ENCODE data around the gene MLPH. TPM values are rescaled to one million over a fixed set of nuclear protein-coding genes. Genes with fewer than 3 reads are reported as not detected.

Gene MLPH
- total and polyA plus RNA-seq, 2 of the 4 experiments (the other 2 are of a cell fraction), result 13.8 to 21.6 TPM

- Histone ChIP-seq H3K4me1 (ENCODE audit: control insufficient read depth, insufficient read depth, low read length) (peaks cover 35% of the 10 kb centered on the region), H3K9ac (ENCODE audit: low read depth, low read length) (no peak overlapping the region), H4K20me1 (ENCODE audit: insufficient read depth, low read length) (no peaks in the 10 kb centered on the region), H3K4me2 (ENCODE audit: low read depth, low read length) (no peak overlapping the region), H3K4me3 (ENCODE audit: insufficient read depth, low read depth, low read length) (no peak overlapping the region), H3K56ac (ENCODE audit: extremely low read depth, insufficient read depth, low read length) (peak overlapping the region; percentile 3; the same call in 1 of the 2 replicates), H3K79me1 (ENCODE audit: low read depth in 1 of 2, low read length in 2 of 2) (peaks cover 6 to 43% of the 10 kb centered on the region in 2 experiments; a peak in 3 of 4 replicates), H3K27me3 (ENCODE audit: control insufficient read depth, insufficient read depth, low read length) (no peaks in the 10 kb centered on the region), H2AFZ (replicated peaks; ENCODE audit: low read length, poor library complexity) (no peak overlapping the region), H4K91ac (ENCODE audit: insufficient read depth, low read depth, low read length) (peak overlapping the region; percentile 91), H3K23ac (ENCODE audit: low read depth, low read length) (peak overlapping the region; percentile 55; the same call in 1 of the 2 replicates), H3K14ac (replicated peaks; ENCODE audit: low read depth, low read length) (peak overlapping the region; percentile 53), H3K9me3 (ENCODE audit: control insufficient read depth, insufficient read depth, low read length) (no peaks in the 10 kb centered on the region), H2AK5ac (ENCODE audit: low read depth, low read length) (peak overlapping the region; percentile 86), H3K18ac (ENCODE audit: low read depth, low read length) (peak overlapping the region; percentile 19), H3K36me3 (ENCODE audit: control insufficient read depth, insufficient read depth, low read length) (no peaks in the 10 kb centered on the region), H2BK120ac (ENCODE audit: low read depth, low read length) (peak overlapping the region; percentile 98), H2BK20ac (ENCODE audit: low read depth, low read length) (peak overlapping the region; percentile 92), H2AK9ac (replicated peaks; ENCODE audit: low read depth, low read length, poor library complexity) (no peak overlapping the region), H4K8ac (ENCODE audit: low read depth in 2 of 2, low read length in 2 of 2) (peak overlapping the region; percentile 23 to 42), H3K9me1 (ENCODE audit: insufficient read depth, low read length) (peaks cover 38% of the 10 kb centered on the region), H4K5ac (ENCODE audit: low read depth, low read length) (peak overlapping the region; percentile 5), H3K27ac (ENCODE audit: insufficient read depth, low read length) (peak overlapping the region; percentile 27), H3K4ac (ENCODE audit: low read depth, low read length) (peak overlapping the region; percentile 78), H2BK15ac (ENCODE audit: low read depth, low read length) (peak overlapping the region; percentile 19; the same call in 2 of the 3 replicates), H2BK5ac (ENCODE audit: low read depth, low read length, poor library complexity, severe bottlenecking) (peak overlapping the region; percentile 4)
- ChIA-PET CTCF (interaction anchor here (1.2 to 2.3 kb wide), 4 partner anchors 10 to 41 kb away, joined by 3 to 8 read pairs (median 6); partner anchors contain the start of gene COL6A3), POLR2A (ENCODE audit: unreplicated experiment) (interaction anchor here (0.6 to 1.3 kb wide), 4 partner anchors 10 to 47 kb away, joined by 3 to 4 read pairs (median 3); no protein-coding TSS in a partner anchor)
- in situ Hi-C loops (cut with MboI; ENCODE audit: low sequenced_read_pairs) (no loop called here), intact Hi-C loops (cut with micrococcal nuclease) (no loop called here), dilution Hi-C loops (cut with HindIII; ENCODE audit: low sequenced_read_pairs, unreplicated experiment) (no loop called here)
- TF ChIP-seq, protein P1, sequence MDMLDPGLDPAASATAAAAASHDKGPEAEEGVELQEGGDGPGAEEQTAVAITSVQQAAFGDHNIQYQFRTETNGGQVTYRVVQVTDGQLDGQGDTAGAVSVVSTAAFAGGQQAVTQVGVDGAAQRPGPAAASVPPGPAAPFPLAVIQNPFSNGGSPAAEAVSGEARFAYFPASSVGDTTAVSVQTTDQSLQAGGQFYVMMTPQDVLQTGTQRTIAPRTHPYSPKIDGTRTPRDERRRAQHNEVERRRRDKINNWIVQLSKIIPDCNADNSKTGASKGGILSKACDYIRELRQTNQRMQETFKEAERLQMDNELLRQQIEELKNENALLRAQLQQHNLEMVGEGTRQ (IDR thresholded peaks at IDR 0.05; ENCODE audit: low read depth, low read length), result no peak
- no peak for TF ChIP-seq RFX5 (IDR thresholded peaks at IDR 0.05; ENCODE audit: low read depth, low read length)
- no peak for TF ChIP-seq ELK1 (IDR thresholded peaks at IDR 0.05; ENCODE audit: borderline replicate concordance, low read depth, low read length)
- no peak for TF ChIP-seq RCOR1 (IDR thresholded peaks at IDR 0.05; ENCODE audit: insufficient replicate concordance, low read length)
- no peak for TF ChIP-seq MAZ (IDR thresholded peaks at IDR 0.05; ENCODE audit: borderline replicate concordance, low read depth, low read length)
- no peak for TF ChIP-seq RAD21 (IDR thresholded peaks at IDR 0.05; ENCODE audit: low read length)
- no peak for TF ChIP-seq FOS (IDR thresholded peaks at IDR 0.05; ENCODE audit: low read depth, low read length)
- TF ChIP-seq CHD1 (IDR thresholded peaks at IDR 0.05; ENCODE audit: low read depth, low read length), result no peak
- TF ChIP-seq POLR2A (IDR thresholded peaks at IDR 0.05; ENCODE audit: low read depth, low read length), result no peak
- no peak for TF ChIP-seq MXI1 (IDR thresholded peaks at IDR 0.05; ENCODE audit: borderline replicate concordance, low read depth, low read length)
- no peak for TF ChIP-seq MAFK (IDR thresholded peaks at IDR 0.05; ENCODE audit: low read depth, low read length)
- TF ChIP-seq CTCF (conservative IDR thresholded peaks at IDR 0.05; ENCODE audit: low read depth, low read length), result no peak
- no peak for TF ChIP-seq CEBPB (IDR thresholded peaks at IDR 0.05; ENCODE audit: low read depth, low read length)
- no peak for TF ChIP-seq BHLHE40 (IDR thresholded peaks at IDR 0.05; ENCODE audit: low read depth, low read length)
- TF ChIP-seq NFE2L2 (IDR thresholded peaks at IDR 0.05; ENCODE audit: low read depth, low read length), result no peak
- no peak for TF ChIP-seq SMC3 (IDR thresholded peaks at IDR 0.05; ENCODE audit: low read depth, low read length)
- no CpG with 5 or more reads among the region's 5 CpGs for WGBS, 2 experiments (ENCODE audit: extremely low coverage in 2 of 2, insufficient read length in 1 of 2)
- DNase-seq (no peak), ATAC-seq (ENCODE audit: low read depth) (no peak)
- BruUV-seq (replicated peaks), result no TSS peak
Observed at GRCh38 chr2:237455764-237456163, 31.3 kb upstream of the MLPH start.

Measured in IMR-90 (cell line).